Skeletal muscle satellite cell (primary cell): ENCODE data around the gene CDK18.

Source experiments
- H3K27me3 ChIP-seq: 2 replicates; pipeline ENCODE4 v1.7.0; 2013; ENCODE audit warnings: low read length; ENCODE audit not compliant: control insufficient read depth, insufficient read depth
- H3K36me3 ChIP-seq: 2 replicates; pipeline ENCODE4 v1.7.0; 2013; ENCODE audit warnings: mild to moderate bottlenecking, control low read depth, low read length; ENCODE audit not compliant: insufficient read depth
- H3K4me1 ChIP-seq: 2 replicates; pipeline ENCODE4 v1.7.0; 2013; ENCODE audit warnings: low read length; ENCODE audit not compliant: control insufficient read depth, insufficient read depth
- H3K4me2 ChIP-seq: 2 replicates; pipeline ENCODE4 v1.7.0; 2013; ENCODE audit warnings: mild to moderate bottlenecking, low read length
- H3K4me3 ChIP-seq: 2 replicates; pipeline ENCODE4 v1.7.0; 2013; ENCODE audit warnings: low read length
- H3K9ac ChIP-seq: 2 replicates; pipeline ENCODE4 v1.7.0; 2013; ENCODE audit warnings: mild to moderate bottlenecking, low read depth, low read length, moderate library complexity
- H3K9me3 ChIP-seq: replicated peaks from 2 replicates; pipeline ENCODE4 v1.7.0; 2013; ENCODE audit warnings: mild to moderate bottlenecking, control low read depth, low read length
- small RNA-seq: library from RNA; depleted of rRNA; stranded (forward); fragments of <200 nt; gene quantifications from one replicate; pipeline ENCODE3, GENCODE V24; 2012

Gene CDK18

DNA sequence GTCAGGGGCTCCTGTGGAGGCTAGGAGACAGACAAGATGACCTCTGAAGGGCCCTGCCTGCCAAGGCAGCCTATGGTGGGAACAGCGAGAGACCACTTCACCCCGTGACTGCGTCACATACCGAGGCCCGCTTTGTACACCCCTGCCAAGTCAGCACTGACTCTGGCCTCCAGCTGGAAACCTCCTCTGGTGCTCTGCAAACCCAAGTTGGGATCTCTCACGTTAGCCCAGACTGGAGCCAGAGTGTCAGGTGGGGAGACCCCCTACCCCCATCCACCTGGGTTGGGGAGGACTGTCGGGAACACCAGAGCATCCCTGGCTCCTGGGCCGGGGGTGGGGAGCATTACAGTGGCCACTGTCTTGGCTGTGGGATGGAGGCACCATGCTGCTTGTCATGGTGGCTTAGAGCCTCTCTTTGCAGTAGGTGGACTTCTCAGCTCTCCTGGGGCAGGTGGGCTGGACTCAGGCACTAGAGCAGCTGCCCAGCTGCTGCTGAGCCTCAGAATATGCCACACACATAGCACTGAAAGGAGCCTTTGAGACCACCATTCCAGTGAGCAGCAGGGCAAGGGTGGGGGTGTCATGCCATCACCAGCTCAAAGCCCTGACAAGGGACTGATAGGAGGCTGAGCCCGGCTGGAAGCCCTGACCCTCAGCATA lies 77.0 kb downstream of the CDK18 start:
- Histone ChIP-seq H3K4me1 (no peaks in the 10 kb centered on the region), H3K36me3 (no peaks in the 10 kb centered on the region), H3K9ac (no peak overlapping the region), H3K9me3 (no peaks in the 10 kb centered on the region), H3K4me2 (no peak overlapping the region), H3K4me3 (no peak overlapping the region), H3K27me3 (peaks cover 68% of the 10 kb centered on the region)

DNA sequence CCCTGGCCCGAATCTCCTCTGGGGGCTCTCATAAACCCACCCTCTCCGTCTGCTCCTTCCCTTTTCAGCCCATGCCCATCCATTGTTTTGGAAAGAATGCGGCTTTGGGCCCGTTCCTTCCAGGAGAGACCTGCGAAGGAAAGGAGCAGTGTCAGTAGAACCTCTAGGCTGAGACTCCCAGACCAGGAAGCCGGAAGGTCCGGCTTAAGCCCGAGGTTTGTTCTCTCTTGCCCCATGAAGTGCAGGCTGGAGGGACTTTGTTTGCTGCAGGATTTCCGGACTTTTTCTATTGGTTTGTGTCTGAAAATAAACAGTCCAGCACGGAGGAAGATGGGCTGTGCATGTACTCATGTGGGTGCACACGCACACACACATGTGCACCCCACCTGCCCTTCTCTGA lies 77.6 kb downstream of the CDK18 start:
- H3K27me3 ChIP-seq: peaks cover 63% of the 10 kb centered on the region
- no peak overlapping the region for H3K4me2 ChIP-seq
- no peak overlapping the region for H3K4me3 ChIP-seq
- H3K9me3 ChIP-seq: no peaks in the 10 kb centered on the region
- H3K4me1 ChIP-seq: no peaks in the 10 kb centered on the region
- no peaks in the 10 kb centered on the region for H3K36me3 ChIP-seq
- H3K9ac ChIP-seq: no peak overlapping the region

Small RNA genes lying within 50 kb of the gene (small RNA-seq; reads per million reads assigned to genes)
- gene RNU2-19P: 0.77 reads per million, percentile 14 among the genes with 10 or more reads in this experiment
